SW 1271 (cell line): ENCODE results near the gene NCAPH2.

Experiments used
- DNase-seq, 2 experiments: peaks; one replicate each; lab custom pipeline; 2025; lab: John Stamatoyannopoulos, UW

Gene NCAPH2

DNA sequence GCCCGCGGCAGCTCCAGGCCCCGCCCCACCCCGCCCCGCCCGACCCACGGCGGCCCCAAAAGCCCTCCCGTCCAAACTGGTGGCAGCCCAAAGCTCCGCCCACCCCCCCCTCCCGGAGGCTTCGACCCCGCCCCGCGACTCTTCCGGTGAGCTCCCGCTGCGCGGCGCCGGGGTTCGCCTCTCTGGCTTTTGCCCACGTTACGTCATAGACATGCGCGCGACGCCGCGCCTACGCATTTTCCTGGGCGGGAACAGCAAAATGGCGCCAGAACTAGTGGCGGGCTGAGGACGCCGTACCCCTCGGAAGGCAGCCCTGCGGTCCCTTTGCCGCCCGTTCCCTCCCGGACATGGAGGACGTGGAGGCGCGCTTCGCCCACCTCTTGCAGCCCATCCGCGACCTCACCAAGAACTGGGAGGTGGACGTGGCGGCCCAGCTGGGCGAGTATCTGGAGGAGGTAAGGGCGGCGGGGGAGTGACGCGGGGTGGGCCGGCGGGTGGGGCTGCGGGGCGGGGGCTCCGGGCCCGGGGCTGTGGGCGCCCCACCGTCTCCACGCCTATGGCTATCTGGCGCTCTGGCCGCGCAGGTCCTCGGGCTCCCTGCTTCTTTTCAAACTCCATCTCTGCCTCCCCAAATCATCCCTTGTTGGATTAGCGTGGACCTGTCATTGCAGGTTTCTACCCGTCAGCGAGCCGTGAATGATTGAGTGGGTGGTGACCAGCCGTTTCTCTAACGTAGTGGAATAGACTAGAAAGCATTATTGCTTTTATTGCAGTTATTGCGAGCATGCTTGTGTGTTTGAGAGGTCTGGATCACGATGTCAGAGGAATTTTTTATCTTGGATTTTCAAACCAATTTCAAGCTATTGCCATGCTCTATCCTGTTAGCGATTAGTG lies at the start of gene NCAPH2:
Gene NCAPH2, plus strand, starts transcription at position 234 of the 894 bp plus-strand sequence. Its CDS starts 114 bp downstream, at position 348.
- peak; percentile 78 to 86 for DNase-seq

DNA sequence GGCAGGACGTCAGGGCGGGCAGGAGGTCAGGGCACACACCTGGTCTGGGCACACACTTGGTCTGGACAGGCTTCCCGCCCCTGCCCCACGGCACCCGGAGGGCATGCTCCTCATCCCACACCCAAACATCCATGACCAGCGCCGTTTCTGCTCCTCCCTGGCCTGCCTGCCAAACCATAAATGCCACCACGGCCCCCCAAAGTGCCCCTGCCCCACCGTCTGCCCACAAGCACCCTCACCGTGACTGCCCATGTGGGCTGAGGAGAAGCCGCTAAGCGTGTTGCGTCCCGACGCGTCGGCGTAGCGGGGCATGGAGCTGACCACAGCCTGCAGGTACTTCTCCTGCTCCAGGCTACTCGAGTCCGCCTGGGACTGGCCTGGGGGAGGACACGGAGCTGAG lies 49.0 kb upstream of the NCAPH2 start:
- no peak for DNase-seq

DNA sequence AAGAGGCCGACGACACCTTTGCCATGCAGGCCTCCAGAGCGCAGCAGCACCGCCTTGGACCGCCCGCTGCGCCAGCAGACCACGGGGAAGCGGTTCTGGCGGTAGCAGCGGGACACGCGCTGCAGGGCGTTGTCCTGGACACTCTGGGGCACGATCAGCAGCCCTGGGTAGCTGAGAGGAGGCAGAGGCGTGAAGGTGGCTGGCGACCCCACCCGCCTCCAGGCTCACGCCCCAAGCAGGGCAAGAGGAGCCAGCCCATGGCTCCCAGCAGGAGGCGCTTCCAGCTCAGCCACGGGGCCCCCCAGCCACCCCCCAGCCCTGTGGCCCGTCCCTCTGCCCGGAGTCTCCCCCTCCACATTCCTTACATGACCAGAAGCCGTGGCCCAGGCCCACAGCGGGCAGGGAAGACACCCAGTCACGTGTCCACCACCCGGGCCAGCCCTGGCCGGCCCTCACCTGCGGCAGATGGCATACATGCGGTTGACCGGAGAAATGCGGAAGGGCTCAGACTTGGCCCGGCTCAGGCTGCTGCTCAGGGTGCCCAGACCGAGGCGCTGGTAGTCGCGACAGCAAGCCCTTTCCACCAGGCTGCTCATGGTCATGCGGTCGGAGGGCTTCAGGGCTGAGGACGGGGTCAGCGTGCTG lies 48.4 kb upstream of the NCAPH2 start:
- no peak for DNase-seq

DNA sequence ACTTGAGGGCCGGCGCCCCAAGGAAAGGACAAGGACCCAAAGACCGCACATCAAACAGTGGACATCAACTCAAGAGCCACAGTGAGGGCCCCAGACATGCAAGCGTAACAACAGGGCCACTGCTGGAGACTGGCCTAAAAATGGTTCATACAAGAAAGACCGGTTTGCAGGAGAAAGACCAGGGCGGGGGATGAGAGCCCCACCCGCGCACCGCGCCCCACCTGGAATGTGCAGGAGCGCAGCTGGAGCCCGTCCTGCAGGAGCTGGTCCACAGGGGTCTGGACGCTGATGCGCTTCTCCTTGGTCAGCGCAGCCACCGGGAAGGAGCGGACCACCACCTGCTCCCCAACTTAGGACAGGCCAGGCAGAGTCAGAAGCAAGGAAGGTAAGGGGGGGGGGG lies 47.1 kb upstream of the NCAPH2 start:
- DNase-seq, result no peak

DNA sequence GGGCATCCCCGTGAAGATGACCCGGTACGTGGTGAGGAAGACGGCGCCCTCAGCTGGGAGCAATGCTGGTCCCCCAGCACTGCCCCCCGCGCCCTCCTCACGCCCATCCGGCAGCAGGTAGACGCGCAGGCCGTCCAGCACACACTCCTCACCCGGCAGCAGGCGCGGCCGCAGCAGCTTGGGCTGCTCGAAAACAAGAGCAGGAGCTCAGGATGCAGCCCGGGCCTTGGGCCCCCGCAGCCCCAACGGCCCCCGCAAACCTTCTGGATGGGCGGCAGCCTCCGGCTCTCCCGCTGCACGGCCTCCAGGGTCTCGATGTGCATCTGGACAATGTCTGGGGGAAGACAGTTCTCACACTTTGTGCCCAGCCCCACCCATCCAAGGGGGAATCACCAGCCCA lies 46.5 kb upstream of the NCAPH2 start:
- no peak for DNase-seq

DNA sequence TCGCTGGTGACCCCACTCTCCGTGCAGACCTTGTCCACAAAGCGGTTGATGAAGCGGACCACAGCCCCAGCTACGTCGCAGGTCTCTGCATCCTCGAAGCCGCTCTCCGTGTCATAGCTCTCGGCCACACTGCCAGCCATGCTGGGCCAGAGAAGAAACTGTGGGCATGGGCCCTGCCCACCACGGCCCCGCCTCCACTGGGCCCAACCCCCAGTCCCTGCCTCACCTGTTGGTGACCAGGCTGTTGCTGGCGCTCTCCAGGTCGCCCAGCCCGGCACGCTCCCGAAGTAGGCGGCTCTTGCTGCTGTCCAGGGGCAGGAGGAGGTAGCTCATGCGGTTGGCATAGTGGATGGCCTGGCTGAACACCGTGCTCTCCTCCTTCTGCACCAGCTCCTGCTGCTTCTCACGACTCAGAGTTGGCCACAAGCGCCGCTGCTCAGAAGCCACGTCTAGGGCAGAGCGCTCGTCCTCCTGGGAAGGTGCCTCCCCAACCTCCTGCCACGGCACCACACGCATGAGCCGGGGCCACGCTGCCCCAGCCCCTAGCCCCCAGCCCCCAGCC lies 46.0 kb upstream of the NCAPH2 start:
- no peak for DNase-seq

DNA sequence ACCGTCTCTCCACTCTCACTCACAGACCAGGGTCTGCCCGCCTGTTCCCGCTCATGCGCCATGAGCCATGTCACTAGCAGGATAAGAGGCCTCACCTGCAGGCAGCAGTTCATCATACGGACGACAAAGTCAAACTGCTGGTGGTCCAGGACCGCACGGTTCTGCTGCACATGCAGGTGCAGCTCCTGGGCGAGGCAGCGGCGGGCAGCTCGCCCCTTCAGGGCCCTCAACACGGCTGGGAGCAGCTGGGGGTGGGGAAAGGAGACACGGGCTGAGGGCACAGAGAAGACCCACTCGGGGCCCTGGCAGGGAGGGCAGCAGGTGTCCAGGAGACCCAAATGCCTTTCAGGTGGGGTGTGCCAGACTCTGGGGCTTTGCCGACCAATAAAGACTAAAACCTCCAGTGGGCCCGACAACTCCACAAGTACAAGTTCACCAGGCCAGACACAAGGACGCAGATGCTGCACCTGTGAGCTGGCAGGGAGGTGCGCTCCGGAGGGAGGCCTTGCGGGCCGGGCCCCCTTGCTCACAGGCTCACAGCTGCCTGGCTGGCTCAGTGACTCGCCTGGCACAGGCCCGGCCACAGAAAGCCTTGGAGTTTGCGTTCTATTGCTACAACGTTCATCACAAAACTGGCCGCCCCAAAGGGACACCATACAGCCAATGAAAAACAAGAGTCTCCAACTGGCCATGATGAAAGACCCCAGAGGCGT lies 44.7 kb upstream of the NCAPH2 start:
- DNase-seq, result no peak

DNA sequence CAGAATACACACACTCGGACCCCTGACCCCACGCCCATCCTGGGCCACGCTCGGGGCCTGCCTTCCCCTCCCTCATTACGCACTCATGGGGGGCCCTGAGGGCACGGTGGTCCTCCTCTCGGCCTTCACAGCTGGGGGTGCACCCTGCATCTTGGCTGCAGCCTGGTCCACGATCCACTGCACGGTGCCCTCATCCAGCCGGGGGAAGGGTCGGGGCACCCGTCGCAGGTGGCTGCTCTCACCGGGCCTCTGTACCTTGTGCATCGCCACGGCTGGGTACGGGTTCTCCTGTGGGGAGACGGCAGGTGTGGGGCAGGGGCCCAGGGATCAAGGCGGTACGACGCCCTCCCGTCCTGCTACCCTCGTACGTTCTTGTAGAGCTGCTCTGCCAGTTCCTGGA lies 43.6 kb upstream of the NCAPH2 start:
- DNase-seq, result no peak

DNA sequence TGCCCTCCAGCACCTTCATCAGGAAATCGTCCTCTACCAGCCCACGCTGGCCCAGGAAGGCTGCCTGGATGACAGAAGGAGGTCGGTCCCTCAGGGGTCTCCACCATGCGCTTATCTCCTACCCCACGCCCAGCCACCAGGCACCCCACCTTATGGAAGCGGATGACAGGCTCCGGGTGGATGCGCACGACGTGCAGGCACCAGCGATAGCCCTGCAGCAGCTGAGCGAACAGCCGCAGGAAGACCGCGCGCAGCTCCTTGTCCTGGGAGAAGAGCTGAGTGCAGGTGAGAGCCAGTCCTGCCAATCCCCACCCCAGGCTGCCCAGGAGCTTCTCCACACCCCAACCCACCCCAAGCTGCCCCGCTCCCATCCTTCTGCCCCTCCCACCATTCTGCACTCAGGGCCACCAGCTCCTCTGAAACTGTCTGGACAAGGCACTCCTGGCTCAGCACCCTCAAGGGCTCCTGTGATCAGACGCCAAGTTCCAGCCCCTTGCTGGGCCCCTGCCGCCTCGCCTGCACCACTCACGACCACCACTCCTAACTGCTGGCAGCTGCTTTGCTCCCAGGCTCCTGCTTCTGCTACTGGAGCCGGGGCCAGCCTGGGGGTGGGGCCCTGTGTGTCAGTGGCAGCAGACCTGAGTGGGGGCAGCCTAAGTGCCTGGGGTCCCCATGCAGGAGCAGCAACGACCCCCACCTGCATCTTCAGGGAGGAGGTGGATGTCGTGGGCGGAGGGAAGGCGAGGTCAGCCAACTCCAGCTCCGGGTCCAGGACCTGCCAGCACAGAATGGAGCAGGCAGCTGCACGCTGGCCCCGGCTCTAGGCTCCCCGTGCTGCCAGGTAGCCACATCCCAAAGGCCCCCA lies 42.7 kb upstream of the NCAPH2 start:
- no peak for DNase-seq

DNA sequence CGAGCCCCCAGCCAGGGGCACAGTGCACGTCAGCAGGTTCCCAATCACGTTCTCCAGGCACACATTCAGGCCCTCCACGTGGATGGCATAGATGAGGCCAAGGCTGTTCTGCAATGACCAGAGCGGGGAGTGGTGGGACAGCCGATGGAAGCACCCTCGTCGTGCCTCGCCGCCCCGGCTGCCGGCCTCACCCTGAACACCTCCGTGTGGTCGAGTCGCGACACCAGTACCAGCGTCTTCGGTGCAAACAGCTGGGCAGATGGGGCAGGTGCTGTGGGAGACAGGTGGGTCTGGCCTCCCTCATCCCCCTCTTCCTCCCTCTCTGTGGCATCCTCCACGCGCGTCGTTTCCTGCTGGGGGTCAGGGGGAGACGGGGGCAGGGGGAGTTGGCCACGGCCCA lies 40.7 kb upstream of the NCAPH2 start:
- no peak for DNase-seq

DNA sequence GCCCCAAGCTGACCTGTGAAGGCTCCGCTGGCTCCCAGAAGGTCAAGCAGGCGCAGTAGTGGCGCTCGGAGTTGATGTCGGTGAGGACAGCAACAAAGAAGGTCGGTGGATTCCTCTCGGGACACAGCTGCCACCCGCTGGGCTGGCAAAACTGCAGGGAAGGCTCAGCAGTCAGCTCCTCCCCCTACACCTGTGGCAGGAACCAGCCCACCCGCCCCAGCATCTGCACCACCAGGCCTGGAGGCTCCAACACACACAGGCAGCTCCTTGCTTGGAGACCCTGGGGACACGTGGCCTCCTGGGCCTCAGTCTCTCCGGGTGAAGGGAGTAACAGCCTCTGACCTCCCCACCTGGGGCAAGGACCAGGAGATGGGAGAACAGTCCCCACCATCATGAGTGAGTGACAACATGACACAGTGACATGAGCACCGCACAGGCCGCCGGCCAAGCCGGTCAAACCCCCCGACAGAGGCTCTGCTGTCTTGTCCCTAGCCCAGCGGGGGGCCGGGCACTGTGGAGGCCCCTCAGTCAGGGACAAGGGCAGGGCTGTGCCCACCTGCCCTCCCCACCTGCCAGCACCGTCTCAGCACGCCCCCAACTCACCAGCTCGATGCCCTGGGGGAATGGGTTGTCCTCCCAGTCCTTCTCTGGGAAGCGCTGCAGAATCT lies 40.1 kb upstream of the NCAPH2 start:
- DNase-seq, result no peak

DNA sequence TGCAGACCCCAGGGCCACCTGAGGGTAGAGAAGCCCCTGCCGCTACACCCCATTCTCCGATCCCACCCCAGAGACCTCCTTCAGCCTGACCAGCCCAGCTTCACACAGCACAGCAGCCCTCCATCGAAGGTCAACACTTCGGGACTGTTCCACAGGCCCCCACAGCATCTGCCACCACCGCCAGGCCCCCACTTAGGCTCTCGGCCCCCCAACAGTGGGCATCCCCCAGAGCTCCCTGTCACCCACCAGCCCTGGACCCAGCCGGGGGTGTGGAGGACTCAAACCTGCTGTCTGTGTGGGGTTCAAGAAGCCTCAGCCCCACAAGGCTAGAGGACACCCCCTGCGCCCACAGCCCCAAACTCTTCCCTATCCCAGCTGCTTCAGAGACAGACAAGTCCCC lies 39.4 kb upstream of the NCAPH2 start:
- DNase-seq, result no peak

DNA sequence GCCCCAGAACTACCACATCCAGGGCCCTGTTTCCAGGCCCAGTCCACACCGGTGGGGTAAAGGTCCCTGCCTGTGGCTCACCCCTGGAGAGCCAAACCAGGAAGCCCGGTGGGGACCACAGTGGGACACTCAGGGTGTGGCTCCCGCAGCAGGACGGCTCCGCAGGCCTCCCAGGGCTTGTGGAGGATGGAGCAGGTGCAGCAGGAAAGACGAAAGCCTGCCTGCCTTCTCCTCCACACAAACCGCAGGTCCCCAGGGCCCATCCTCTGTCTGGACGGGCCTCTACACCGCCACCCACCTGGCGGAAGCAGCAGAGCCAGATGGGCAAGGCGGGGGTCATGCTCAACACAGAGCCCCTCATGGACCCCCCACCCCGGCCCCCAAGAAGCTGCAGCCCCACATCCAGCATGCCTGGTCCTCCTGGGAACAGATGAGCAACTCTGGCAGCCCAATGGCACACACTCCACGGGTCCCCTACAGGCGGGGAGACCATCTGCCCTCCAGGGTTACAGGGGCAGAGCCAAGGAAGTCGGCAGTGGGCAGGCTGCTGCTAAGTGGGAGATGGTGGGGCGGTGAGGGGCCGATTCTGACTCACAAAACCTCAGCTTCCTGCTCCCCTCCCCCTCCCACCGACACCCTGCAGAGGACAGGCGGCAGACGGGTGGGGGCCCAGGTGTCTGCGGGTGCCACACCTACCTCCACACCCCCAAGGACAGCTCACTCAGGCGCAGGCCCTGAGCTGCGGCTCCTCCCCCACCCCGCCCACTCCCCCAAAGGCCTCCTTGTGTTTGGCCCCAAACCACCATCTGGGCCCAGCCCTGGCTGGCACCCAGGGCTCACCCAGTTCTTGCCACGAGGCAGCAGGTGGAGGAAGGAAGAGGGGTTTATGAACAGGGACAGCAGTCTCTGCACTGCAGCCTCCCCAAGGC lies 38.4 kb upstream of the NCAPH2 start:
- DNase-seq, result peak in 1 of 2 experiments; percentile 9

DNA sequence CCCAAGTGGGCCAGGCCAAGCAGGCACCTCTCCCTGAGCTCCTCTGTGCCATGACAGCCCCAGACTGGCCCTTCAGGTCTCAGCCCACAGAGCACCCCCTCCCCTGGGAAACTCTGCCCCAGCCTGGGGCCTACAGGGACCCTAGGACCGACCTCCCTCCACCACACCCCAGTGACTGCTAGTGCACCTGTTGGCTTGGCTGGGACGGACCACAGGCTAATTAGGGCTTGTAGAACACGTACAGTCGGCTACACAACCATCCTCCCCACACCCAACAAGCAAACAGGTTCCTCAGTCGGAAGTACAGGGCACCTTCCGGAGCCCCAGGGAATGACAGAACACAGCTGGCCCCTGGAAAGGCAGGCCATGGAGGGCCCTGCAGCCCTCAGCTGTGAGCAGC lies 37.5 kb upstream of the NCAPH2 start:
- DNase-seq, result no peak

DNA sequence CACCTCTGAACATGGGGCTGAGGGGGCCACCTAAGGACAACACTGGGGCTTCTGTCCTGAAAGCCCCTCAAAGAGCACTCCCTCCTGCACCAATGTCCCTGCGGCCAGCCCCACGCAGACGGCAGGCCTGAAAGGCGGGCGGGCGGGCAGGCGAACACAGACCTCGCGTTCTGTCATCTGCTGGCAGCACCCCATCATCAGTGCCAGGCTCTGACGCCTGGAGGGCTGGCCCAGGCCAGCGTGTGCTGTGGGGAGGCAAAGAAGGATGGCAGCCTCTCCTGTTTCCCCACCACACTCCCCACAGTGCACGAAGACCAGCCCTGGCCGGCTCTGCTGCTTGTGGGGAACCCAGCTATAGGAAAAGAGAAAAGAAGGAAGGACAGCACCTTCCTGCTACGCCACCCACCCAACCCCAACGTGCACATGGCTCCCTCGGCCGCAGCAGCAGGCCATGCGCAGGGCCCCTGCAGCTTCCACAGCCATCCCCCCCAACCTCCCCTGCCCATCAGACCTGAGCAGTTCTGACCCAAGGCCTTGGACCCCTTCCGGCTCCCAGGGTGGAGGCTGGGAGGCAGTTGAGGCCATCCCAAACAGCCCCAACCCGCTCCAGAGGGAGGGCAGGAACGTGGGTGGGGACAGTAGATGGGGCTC lies 36.7 kb upstream of the NCAPH2 start:
- no peak for DNase-seq

DNA sequence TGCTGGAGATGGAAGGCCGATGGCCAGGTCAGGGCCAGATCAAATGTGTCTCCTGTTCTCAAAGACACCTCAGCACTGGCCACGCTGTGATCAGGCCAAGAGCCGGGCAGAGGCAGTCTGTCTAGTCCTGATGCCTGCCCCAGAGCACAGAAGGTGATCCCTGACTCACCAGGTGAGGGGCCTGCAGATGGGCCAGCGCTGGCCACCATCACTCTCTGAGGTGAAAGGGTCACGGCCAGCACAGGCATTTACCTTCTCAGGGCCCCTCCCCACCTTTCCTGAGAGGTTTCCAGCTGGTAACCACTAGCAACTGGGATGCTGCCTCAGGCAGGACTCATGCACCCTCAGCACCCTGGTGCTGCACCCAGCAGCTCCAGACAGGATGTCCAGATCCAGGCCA lies 36.1 kb upstream of the NCAPH2 start:
- DNase-seq, result no peak

DNA sequence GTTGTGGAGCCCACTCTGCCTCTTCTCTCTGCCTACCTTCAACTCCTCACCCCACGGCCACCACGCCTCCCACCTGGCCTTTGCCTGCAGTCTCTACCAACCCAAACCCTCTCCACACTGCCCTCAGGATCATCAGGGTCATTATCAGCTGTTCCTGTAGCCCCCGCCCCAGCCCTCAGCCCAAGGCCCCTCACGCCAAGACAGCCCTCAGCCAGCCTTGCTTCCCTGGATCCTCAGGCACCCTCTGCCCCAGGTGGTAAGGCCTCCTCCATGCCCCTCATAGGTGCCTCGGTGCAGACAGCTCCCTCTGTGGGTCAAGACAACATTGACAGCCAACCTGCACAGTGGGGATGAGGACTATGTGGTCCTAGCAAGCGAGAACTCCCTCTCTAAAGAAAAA lies 34.9 kb upstream of the NCAPH2 start:
- peak in 1 of 2 experiments; percentile 20 for DNase-seq

DNA sequence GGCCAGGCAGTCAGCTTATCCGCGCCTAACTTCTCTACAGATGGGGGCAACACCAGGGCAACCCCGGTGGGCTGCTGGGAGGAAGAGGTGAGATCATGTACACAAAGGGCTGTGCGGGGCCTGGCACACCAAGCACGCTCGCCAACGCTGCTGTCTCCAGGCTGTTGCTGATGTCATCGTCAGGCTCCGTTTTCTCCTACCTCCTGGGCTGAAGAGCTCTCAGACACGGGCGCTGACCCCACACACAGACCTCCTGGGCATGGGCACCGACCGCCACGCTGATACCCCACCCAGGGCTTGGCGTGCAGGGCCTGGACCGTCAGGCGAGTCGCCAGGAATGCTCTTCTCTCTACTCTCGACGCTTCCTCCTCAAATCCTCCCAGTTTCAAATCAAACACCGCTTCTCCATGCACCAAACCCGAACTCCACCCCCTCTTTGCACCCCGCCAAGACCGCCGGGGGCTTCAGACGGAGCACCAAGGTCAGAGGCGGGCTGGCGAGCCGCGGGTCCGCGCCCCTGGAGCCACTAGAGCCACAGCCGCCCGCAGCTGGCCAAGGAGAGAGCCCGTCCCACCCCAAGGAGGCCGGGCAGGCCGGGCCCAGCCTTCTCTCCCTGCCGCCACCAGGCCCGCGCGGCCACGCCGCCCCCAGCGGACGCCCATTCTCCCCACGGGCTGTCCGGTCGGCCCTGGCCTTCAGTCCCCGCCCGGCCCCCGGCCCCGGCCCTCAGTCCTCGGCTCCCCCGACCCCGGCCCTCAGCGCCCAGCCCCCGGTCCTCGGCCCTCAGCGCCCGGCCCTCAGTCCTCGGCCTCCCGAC lies 34.0 kb upstream of the NCAPH2 start:
- DNase-seq, result no peak
